NCI-H2107 treated with DMSO at 0.1 percent for 48 hours (cell line): ENCODE results near the gene ARL14EPL.

ENCODE experiments used
- DNase-seq: peaks from one replicate; lab custom pipeline; 2025; ENCODE audit not compliant: unreplicated experiment; lab: John Stamatoyannopoulos, UW

The ARL14EPL gene

GRCh38 chr5:116032094-116032517 is at the start of gene ARL14EPL:
Gene ARL14EPL (plus strand): TSS chr5:116032472. CDS start chr5:116051466, 18,994 bp downstream.
- no peak for DNase-seq

DNA sequence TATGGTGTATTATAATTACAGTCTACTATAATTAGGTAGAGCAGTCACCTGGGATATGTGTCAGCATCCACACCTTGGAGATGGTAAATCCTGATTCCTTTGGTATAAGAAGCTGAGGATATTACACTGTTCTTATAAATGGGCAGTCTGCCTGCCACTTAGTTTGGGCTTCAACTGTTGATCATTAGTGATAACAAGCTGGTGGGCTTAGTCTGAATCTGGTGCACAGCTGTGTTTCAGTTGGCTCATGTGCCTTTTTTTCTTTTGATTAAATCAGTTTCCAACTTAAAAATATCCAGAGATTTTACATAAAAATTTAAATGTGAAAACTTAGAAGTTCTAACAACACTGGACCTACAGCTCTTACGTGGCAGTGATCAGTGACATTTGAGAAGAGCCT is 48.8 kb upstream of the ARL14EPL start:
- DNase-seq: no peak

GRCh38 chr5:115985802-115986757 is 46.2 kb upstream of the ARL14EPL start:
- DNase-seq: no peak

- DNase-seq: no peak
These were observed 44.3 kb upstream of the ARL14EPL start for GRCh38 chr5:115988002-115988401.

DNA sequence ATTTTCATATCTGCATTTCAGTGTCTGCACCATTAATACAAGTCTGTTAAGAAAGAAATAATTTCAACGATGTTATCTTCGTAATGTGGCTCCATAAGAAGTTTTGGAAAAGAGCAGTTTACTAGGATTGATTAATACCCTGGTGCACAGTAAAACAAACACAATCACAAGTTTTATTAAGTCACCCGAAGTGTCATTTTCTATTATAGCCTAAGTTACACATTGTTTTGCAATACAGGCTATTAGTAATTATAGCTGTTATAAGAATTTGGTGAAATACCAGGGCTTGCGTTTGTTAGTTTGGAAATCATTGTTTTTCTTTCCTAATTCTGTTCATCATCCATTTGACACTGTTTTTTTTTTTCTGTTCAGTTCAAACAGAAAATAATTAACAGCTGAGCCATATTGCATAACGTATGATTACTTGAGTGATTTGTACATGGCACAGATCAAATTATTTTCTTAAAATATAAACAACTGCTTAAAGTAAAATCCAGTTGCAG is 39.4 kb upstream of the ARL14EPL start:
- DNase-seq: no peak

DNA sequence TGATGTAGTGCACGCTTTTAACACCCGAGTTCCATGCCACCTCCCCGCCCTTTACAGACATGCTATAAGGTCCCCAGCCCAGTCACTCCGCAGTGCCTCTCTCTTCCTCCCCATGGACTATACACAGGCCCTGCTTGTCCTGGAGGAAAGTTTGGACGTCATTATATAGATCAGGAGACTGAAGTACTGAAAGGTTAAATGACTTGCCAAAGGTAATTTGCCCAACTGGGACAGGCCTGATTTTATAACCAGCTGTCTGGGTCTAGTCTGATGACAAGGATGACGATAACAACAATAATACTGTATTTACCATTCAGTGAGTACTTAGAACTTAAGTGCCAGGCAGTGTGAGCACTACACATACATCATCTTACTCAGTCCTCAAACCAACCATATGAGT is 36.9 kb upstream of the ARL14EPL start:
- DNase-seq: no peak

DNA sequence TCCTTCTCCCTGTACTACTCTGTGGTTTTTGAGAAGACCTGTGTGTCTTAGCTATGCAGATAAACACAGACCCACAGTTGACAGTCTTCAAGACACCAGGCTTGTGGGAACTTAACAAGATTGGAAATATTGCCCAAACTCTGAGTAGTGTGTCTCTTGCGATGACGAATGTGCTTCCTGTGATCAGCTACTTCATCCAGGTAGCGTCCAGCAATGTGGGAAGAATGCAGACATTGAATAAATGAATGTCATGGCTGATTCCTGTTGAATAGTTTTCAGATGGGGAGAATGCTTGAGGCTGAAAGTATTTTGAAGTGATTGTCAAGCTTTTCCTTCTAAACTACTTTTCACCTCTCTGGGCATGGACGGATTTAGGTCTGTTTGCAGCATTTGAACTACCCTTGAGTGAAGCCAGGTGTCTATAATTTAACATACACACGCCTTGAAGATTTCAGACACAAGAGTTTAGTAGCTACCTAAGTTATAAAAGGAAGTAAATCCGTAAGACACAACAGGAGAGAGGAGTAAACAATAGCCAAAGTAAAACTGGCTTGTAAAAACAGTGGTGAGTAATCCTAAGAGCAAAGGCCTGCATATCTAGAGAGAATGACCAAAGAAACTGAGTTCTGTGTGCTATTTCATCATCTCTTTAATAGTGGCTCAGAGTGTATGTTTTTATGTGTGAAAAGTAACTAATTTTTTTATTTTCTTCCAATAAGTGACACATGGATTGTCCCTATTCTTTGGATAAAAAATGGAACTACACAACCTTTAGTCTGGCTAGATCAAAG is 30.0 kb upstream of the ARL14EPL start:
- no peak for DNase-seq

DNA sequence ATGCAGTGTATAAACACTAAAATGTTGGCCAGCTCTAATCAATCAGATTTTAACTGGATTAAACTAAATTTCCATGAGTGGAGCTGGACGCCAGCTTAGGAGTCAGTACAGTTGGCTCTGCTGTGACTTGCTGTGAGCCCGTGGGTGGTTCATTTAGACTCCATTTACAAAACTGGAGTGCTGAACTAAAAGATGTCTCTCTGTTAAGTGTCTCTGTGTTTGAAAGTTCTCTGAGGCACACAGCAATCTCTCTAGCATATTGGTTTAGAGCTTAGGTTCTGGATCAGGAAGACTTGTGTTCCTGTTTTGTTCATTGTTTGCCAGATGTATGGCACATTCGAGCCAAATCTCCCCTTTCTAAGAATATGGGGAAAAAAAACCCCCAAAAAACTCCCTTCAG is 28.0 kb upstream of the ARL14EPL start:
- DNase-seq: no peak

DNA sequence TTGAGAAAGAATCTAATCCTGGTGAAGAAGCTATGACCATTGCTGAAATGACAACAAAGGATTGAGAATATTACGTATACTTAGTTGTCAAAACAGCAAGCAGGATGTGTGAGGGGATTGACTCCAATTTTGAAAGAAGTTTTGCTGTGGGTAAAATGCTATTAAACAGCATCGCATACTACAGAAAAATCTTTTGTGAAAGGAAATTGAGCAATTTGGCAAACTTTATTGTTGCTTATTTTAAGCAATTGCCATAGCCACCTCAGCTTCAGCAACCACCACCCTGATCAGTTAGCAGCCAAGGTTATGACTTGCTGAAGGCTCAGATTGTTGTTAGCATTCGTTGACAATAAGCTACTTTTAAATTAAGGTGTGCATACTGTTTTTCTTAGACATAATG is 22.5 kb upstream of the ARL14EPL start:
- no peak for DNase-seq

- no peak for DNase-seq
These were observed 21.2 kb upstream of the ARL14EPL start for GRCh38 chr5:116011046-116011445.

GRCh38 chr5:116013207-116013785 is 19.0 kb upstream of the ARL14EPL start:
- DNase-seq: no peak

DNA sequence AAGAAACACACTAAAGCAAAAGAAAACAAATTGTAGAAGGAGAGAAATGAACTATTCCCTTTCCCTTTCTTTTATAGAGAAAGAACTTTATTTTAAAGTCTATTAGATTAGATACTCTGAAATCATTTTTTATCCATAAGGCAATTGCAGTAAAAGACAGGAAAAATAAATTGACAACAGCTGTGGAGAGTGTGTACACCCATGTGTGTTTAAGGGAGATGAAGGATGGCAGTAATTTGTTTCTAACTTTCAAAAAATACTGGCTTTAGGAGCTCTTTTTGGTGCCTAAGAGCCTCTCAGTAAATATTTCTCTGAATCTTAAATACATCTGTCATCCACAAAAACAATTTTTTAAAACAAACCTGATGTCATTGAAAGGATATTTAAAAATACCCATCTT is 18.3 kb upstream of the ARL14EPL start:
- no peak for DNase-seq

DNA sequence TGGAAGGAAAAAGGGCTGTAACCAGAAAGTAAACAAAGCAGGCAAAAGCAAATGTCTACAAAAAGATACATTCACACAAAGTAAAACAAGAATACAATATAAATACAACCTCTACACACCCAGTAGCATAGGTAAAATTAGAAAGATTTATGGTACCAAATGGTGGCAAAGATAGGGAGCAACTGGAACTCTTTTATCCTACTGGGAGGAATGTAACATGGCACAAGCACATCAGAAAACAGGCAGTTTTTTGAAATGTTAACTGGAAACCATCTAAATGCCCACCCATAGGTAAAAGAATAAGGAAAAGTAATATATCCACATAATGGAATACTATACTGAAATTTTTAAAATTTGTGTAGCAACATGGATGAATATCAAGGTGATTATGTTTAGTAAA is 8.7 kb upstream of the ARL14EPL start:
- no peak for DNase-seq

GRCh38 chr5:116025866-116026265 is 6.4 kb upstream of the ARL14EPL start:
- DNase-seq: no peak

GRCh38 chr5:116032991-116033390 is 719 bp downstream of the ARL14EPL start:
- DNase-seq: no peak

DNA sequence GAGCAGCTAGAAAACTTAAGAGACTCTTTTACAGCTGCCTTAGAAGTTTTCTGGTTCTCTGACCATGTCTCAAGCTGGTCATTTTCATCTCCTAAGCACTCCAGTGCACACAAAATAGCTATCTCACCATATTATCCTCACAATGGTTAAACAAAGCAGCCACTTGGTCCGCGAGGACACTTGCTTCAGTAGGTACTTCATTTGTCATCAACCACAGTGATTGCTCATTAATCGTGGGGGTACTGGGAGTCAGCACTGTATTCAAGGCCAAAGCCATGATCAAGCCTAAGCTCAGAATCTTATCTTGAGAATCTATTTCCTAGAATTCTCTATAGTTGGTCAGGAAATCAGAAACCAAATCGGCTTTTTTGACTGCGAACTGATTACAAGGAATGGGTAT is 2.9 kb downstream of the ARL14EPL start:
- DNase-seq: no peak

GRCh38 chr5:116037236-116037822 is 5.1 kb downstream of the ARL14EPL start:
- no peak for DNase-seq

DNA sequence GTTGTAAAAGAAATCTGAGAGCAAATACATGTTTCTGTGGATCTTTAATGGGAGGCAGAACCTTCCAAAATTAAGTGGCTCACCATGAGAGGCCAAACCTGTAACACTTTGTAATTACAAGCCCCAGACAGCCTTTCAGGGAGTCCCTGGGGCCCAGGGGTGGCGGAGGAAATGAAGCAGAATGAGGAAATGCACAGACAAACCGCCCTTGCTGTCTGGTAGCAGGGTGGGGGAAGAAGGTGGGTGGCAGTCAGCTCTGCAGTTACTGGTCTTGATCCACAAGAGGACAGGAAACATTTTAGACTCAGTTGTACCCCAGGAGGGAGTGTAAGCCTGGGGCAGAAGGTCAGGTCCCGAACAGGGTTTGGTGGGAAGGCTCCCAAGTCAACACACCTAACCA is 6.5 kb downstream of the ARL14EPL start:
- DNase-seq: no peak

- DNase-seq: no peak
These were observed 10.1 kb downstream of the ARL14EPL start for GRCh38 chr5:116042375-116042774.

DNA sequence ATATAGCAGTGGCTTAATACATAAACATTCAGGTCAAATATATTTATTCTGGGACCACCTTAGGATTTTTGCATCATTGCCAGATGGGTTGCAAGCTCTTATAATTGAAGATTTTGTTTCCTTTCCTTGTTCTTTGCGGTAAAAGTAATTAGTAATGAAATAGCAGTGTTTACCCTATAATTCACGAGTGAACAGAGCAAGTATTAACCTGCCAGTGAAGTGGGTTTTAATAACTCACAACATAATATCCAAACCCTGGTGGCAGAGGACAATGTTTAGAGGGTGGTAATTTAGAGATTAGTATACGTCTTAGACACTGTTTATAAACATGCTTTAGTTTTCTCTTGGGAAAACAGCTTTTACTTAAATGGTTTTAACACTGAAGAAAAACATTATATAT is 11.8 kb downstream of the ARL14EPL start:
- no peak for DNase-seq

- DNase-seq: no peak
These were observed 13.5 kb downstream of the ARL14EPL start for GRCh38 chr5:116045821-116046220.
